Aorta (tissue), 5 donors: ENCODE data around the gene ATP9B. TPM values are rescaled to one million over a fixed set of nuclear protein-coding genes. Genes with fewer than 3 reads are reported as not detected.

Experiments used
- ATAC-seq: fragments of 200-7000 bp; cut with Tn5 transposase; one replicate; pipeline ENCODE4 v1.9.1; 2022; ENCODE audit warnings: moderate library complexity; ENCODE audit not compliant: low FRiP score
- DNase-seq, 2 donors: peaks; one replicate each; pipeline ENCODE4 v3.0.0-alpha.2; 2020
- H3K27ac ChIP-seq, 2 donors: one replicate each; pipeline ENCODE4 v1.5.1; 2013; ENCODE audit warnings: low read length in 2 of 2, mild to moderate bottlenecking in 2 of 2, moderate library complexity in 2 of 2, control low read depth in 1 of 2, inconsistent platforms in 1 of 2, low read depth in 1 of 2
- H3K27me3 ChIP-seq, 2 donors: one replicate each; pipeline ENCODE4 v1.6.1; 2013; ENCODE audit warnings: control low read depth in 1 of 2, low read length in 1 of 2, mild to moderate bottlenecking in 1 of 2, moderate library complexity in 1 of 2; ENCODE audit not compliant: insufficient read depth in 2 of 2, control insufficient read depth in 1 of 2
- H3K36me3 ChIP-seq, 2 donors: one replicate each; pipeline ENCODE4 v1.6.1; 2013; ENCODE audit warnings: control low read depth in 1 of 2, low read length in 1 of 2, mild to moderate bottlenecking in 1 of 2; ENCODE audit not compliant: insufficient read depth in 2 of 2, control insufficient read depth in 1 of 2
- H3K4me1 ChIP-seq, 2 donors: one replicate each; pipeline ENCODE4 v1.6.1; 2013; ENCODE audit warnings: low read length in 2 of 2, control low read depth in 1 of 2, mild to moderate bottlenecking in 1 of 2, moderate library complexity in 1 of 2; ENCODE audit not compliant: insufficient read depth in 2 of 2, control insufficient read depth in 1 of 2
- H3K4me3 ChIP-seq, 2 donors: one replicate each; pipeline ENCODE4 v1.5.1; 2013; ENCODE audit warnings: low read length in 2 of 2, control low read depth in 1 of 2, mild to moderate bottlenecking in 1 of 2
- H3K9me3 ChIP-seq: one replicate; pipeline ENCODE4 v1.6.1; 2013; ENCODE audit warnings: mild to moderate bottlenecking, low read length; ENCODE audit not compliant: control insufficient read depth
- WGBS, 2 donors: extraction: QIAGEN DNeasy Blood & Tissue Kit; methylation state at CpG; one replicate each; pipeline ENCODE4 v1.1.7; 2013; 5-methylcytosine and 5-hydroxymethylcytosine counted together
- intact Hi-C, 2 donors: fragments of 100-400 bp; cut with DNase I; formaldehyde crosslinking; loops; one replicate each; pipeline versions ENCODE4 v1.14.2 to v1.15.0; 2022
- polyA plus RNA-seq, 2 donors: library from polyadenylated mRNA; stranded (reverse); fragments of 200-250 nt; gene quantifications; one replicate each; pipeline ENCODE4 v1.2.3, GENCODE V29; 2013
- total RNA-seq, 2 donors: library from RNA; stranded (reverse); fragmentation: NEBNext Ultra II Directional; extraction: Animal tissue kit (Norgen Biotek cat#: 25700); gene quantifications; one replicate each; pipeline ENCODE4 v1.2.1, GENCODE V29; 2021
- donor health status: healthy with polysubstance abuse.
- donor health status: Bipolar disorder and iron deficiency.
- donor health status: DM: no; HTN: no; CAD: no.
- donor health status: DM: no; HTN: no; CAD: no.
- donor health status: DM: yes; HTN: yes; CAD: no.

The ATP9B gene
- total and polyA plus RNA-seq, 4 donors: 2.3 to 55.3 (median 30.5) TPM

DNA sequence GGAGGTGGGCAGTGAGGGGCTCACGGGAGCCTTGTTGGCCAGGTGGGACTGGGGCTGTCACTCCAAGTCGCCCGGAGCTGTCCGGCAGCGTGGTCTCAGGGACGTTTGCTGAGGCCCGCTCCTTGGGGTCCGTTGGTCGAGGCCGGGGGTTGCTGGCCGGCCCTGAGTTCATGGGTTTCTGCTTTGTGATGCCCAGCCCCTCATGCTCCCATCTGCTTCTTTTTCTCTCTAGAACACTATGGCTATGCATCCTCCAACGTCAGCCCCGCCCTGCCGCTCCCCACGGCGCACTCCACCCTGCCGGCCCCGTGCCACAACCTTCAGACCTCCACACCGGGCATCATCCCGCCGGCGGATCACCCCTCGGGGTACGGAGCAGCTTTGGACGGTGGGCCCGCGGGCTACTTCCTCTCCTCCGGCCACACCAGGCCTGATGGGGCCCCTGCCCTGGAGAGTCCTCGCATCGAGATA lies 341.0 kb downstream of the ATP9B start:
- H3K36me3 ChIP-seq: peaks cover 3 to 4% of the 10 kb centered on the region in 2 donors
- H3K27ac ChIP-seq: no peak overlapping the region
- no peak overlapping the region for H3K4me3 ChIP-seq
- intact Hi-C loops: no loop called here
- no peaks in the 10 kb centered on the region for H3K27me3 ChIP-seq
- ATAC-seq (no peak), DNase-seq (peak; percentile 33 to 75)
- H3K9me3 ChIP-seq: no peaks in the 10 kb centered on the region
- WGBS, 2 donors: 93 to 97% methylated on average over 30 of the region's 30 CpGs
- H3K4me1 ChIP-seq: no peaks in the 10 kb centered on the region

- Histone ChIP-seq H3K27ac (no peak overlapping the region), H3K4me1 (no peaks in the 10 kb centered on the region), H3K9me3 (no peaks in the 10 kb centered on the region), H3K27me3 (no peaks in the 10 kb centered on the region), H3K4me3 (no peak overlapping the region), H3K36me3 (peaks cover 3 to 4% of the 10 kb centered on the region in 2 donors)
- 96 to 98% methylated on average over 82 to 84 of the region's 84 CpGs for WGBS, 2 donors
- intact Hi-C loops: no loop called here
- no peak for ATAC-seq
- DNase-seq: peak; percentile 51 to 76
Observed at GRCh38 chr18:79410731-79411613, 341.8 kb downstream of the ATP9B start.

DNA sequence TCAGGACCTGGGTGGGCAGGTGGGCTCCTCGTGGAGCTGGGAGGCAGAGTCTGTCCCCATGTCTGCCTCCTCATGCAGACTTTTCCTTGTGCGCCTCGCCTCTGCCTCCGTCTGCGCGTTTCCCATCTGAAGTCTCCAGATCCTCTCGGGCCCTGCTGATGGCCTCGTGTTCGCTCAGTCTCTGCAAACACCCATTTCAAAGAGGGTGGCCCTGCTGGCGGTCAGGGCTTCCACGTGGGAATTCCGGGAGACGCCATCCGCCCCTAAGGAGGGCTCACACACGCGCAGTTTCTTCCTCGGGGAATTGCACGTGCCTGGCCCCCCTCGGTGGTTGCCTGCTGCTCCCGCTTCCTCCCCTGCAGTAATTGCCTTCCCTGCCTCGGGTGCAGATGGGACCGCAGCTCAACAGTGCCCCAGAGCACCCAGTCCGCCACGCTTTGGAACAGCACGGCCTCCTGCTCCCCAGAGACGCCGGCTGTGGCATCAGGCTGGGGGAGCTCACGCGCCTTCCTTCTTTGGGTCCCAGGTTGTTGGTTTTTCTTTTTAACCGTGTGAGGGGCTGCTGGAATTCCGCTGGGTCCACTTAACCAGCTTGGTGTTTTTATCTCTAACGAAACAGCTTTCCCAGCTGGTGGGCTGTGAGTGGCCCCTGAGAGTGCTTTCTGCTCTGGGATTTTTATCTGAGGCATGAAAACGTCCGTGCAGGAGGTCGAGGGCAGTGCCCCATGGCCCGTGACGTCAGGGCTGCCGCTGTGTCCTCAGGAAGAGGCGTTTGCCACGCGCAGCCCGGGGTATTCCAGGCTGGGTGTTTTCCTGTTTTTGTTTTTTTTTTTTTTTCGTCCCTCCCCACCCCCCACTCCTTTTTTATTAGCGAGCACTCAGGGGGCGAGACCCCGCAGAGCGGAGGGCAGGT lies 342.7 kb downstream of the ATP9B start:
- DNase-seq: peak; percentile 45 to 71
- intact Hi-C loops: no loop called here
- peaks cover 3 to 4% of the 10 kb centered on the region in 2 donors for H3K36me3 ChIP-seq
- WGBS, 2 donors: 85 to 89% methylated on average over 47 of the region's 47 CpGs
- no peaks in the 10 kb centered on the region for H3K27me3 ChIP-seq
- H3K9me3 ChIP-seq: no peaks in the 10 kb centered on the region
- no peak overlapping the region for H3K27ac ChIP-seq
- H3K4me1 ChIP-seq: no peaks in the 10 kb centered on the region
- H3K4me3 ChIP-seq: no peak overlapping the region
- no peak for ATAC-seq

GRCh38 chr18:79413025-79413424 lies 343.8 kb downstream of the ATP9B start:
- WGBS, 2 donors: 93% methylated on average over 16 of the region's 16 CpGs
- no peaks in the 10 kb centered on the region for H3K9me3 ChIP-seq
- H3K36me3 ChIP-seq: peaks cover 3 to 4% of the 10 kb centered on the region in 2 donors
- ATAC-seq (no peak), DNase-seq (peak; percentile 33 to 62)
- no peak overlapping the region for H3K27ac ChIP-seq
- H3K27me3 ChIP-seq: no peaks in the 10 kb centered on the region
- H3K4me3 ChIP-seq: no peak overlapping the region
- intact Hi-C loops: no loop called here
- no peaks in the 10 kb centered on the region for H3K4me1 ChIP-seq

GRCh38 chr18:79413426-79413825 lies 344.2 kb downstream of the ATP9B start:
- H3K27me3 ChIP-seq: no peaks in the 10 kb centered on the region
- no peaks in the 10 kb centered on the region for H3K4me1 ChIP-seq
- DNase-seq: peak; percentile 23 to 63
- intact Hi-C loops: no loop called here
- H3K4me3 ChIP-seq: no peak overlapping the region
- no peak overlapping the region for H3K27ac ChIP-seq
- 96 to 97% methylated on average over 16 of the region's 16 CpGs for WGBS, 2 donors
- H3K36me3 ChIP-seq: peaks cover 3 to 4% of the 10 kb centered on the region in 2 donors
- no peaks in the 10 kb centered on the region for H3K9me3 ChIP-seq
- ATAC-seq: no peak

- H3K4me1 ChIP-seq: no peaks in the 10 kb centered on the region
- H3K9me3 ChIP-seq: no peaks in the 10 kb centered on the region
- no peaks in the 10 kb centered on the region for H3K27me3 ChIP-seq
- H3K4me3 ChIP-seq: no peak overlapping the region
- H3K27ac ChIP-seq: no peak overlapping the region
- H3K36me3 ChIP-seq: peaks cover 3 to 4% of the 10 kb centered on the region in 2 donors
- ATAC-seq (no peak), DNase-seq (peak; percentile 27 to 67)
- 82 to 84% methylated on average over 9 of the region's 9 CpGs for whole genome bisulfite sequencing, 2 donors
- intact Hi-C loops: no loop called here
Observed at GRCh38 chr18:79413901-79414300, 344.7 kb downstream of the ATP9B start.

DNA sequence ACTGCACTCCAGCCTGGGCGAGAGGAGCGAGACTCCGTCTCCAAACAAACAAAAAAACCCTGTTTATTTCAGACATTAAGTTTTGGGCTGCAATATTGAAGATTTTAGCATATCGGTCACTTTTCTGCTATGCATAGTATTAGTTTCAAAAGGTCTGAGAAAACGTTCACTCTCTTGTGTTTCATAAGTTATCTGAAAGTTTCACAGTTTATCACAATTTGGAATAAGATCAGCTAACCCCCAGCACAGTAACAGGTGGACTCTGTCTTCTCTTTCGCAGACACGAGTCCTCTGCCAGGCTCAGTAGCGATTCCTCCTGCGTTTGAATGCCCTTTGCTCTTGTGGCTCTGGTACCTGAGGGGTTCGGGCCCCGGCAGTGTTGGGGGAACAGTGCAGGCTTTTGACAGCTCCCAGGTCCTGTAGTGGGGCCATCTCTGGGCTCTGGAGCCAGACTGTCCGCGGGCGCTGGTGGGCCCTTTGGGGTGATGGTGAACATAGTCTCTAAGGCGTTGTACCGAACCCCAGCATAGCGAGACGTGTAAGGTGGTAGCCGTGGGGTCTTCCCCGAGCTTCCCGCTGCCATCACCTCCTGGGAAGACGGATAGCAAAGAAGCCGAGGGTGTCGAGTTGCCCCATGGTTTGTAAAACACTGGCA lies 347.0 kb downstream of the ATP9B start:
- 96% methylated on average over 24 of the region's 24 CpGs for WGBS, 2 donors
- H3K4me1 ChIP-seq: no peaks in the 10 kb centered on the region
- no peak overlapping the region for H3K4me3 ChIP-seq
- intact Hi-C loops: no loop called here
- ATAC-seq: peak; percentile 34
- H3K36me3 ChIP-seq: peaks cover 1 to 3% of the 10 kb centered on the region in 2 donors
- H3K27me3 ChIP-seq: no peaks in the 10 kb centered on the region
- H3K9me3 ChIP-seq: no peaks in the 10 kb centered on the region
- no peak overlapping the region for H3K27ac ChIP-seq
- DNase-seq: peak in 1 of 2 donors; percentile 45

DNA sequence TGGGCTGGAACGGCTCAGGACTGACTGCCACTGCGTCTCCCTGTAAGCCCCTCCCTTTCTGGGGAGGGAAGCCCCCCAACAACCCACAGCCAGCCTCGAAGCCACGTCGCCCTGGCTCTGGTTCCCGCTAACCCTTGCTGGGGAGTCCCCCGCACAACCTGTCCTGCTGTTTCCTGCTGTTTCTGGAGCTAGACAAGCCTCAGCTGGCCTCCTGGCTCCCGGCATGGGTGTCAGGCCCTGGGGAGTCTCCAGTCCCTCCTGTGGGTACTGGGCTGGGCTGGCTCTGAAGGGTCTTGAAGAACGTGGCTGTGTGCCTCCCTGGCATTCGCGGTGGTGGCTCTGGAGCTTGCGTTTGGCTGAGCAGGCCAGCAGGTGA lies 347.5 kb downstream of the ATP9B start:
- DNase-seq (peak in 1 of 2 donors; percentile 74), ATAC-seq (no peak)
- H3K36me3 ChIP-seq: peaks cover 1 to 3% of the 10 kb centered on the region in 2 donors
- WGBS, 2 donors: 94 to 96% methylated on average over 12 of the region's 12 CpGs
- intact Hi-C loops: no loop called here
- H3K27ac ChIP-seq: no peak overlapping the region
- no peak overlapping the region for H3K4me3 ChIP-seq
- H3K9me3 ChIP-seq: no peaks in the 10 kb centered on the region
- no peaks in the 10 kb centered on the region for H3K4me1 ChIP-seq
- H3K27me3 ChIP-seq: no peaks in the 10 kb centered on the region
